RWPE2 (cell line): ENCODE measurements around the gene GREM2.

Source experiments
- ATAC-seq: fragments of 200-7000 bp; cut with Tn5 transposase; 3 replicates; pipeline ENCODE4 v1.9.1; 2021; ENCODE audit warnings: low read depth
- DNase-seq: peaks from one replicate; pipeline ENCODE4 v3.0.0-alpha.2; 2020; ENCODE audit warnings: low spot score
- H3K27ac ChIP-seq: fragments of 450-650 bp; 2 replicates; pipeline ENCODE4 v1.5.1; 2017; ENCODE audit warnings: mild to moderate bottlenecking; ENCODE audit not compliant: poor library complexity, severe bottlenecking
- H3K27me3 ChIP-seq: fragments of 250-450 bp; sonication (Bioruptor Pico); 2 replicates; pipeline ENCODE4 v1.5.1; 2021; ENCODE audit warnings: mild to moderate bottlenecking, moderate library complexity; ENCODE audit not compliant: insufficient read depth, poor library complexity, severe bottlenecking
- H3K36me3 ChIP-seq: fragments of 250-450 bp; sonication (Bioruptor Pico); 2 replicates; pipeline ENCODE4 v1.5.1; 2020; ENCODE audit warnings: low read depth, mild to moderate bottlenecking, moderate library complexity
- H3K4me1 ChIP-seq: fragments of 250-450 bp; sonication (Bioruptor Pico); 2 replicates; pipeline ENCODE4 v1.5.1; 2021; ENCODE audit warnings: mild to moderate bottlenecking, moderate library complexity; ENCODE audit not compliant: insufficient read depth, poor library complexity, severe bottlenecking
- H3K4me3 ChIP-seq: fragments of 250-450 bp; sonication (Bioruptor Pico); 2 replicates; pipeline ENCODE4 v1.5.1; 2021; ENCODE audit warnings: mild to moderate bottlenecking, moderate library complexity; ENCODE audit not compliant: severe bottlenecking
- H3K9me3 ChIP-seq: fragments of 250-450 bp; sonication (Bioruptor Pico); 2 replicates; pipeline ENCODE4 v1.5.1; 2021; ENCODE audit warnings: mild to moderate bottlenecking, moderate library complexity; ENCODE audit not compliant: severe bottlenecking
- CTCF ChIP-seq: fragments of 450-650 bp; IDR thresholded peaks from one replicate; pipeline ENCODE4 v1.5.1; 2017; ENCODE audit warnings: mild to moderate bottlenecking, moderate library complexity; ENCODE audit not compliant: poor library complexity, severe bottlenecking

GREM2 gene

DNA sequence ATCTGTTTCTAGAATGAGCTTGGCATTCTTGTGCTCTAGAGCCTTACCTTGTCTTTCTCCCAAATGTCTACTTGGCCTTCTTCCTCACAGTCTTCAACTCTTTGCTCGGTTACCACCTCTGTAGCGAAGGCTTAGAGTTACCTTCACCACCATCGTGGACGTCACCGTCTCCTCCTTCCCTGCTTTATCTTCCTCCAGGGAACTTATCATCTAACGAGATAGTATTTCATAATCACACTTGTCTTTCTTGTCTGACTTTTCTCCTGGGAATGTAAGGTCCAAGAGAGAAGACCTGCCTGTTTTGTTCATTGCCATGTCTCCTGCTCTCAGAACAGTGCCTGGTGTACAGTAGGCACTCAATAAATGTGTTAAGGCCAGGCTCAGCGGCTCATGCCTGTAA is 115.6 kb downstream of the GREM2 start:
- Histone ChIP-seq H3K36me3 (no peaks in the 10 kb centered on the region), H3K4me3 (no peak overlapping the region), H3K4me1 (no peaks in the 10 kb centered on the region), H3K9me3 (no peaks in the 10 kb centered on the region), H3K27me3 (no peaks in the 10 kb centered on the region), H3K27ac (no peak overlapping the region)
- ATAC-seq (no peak), DNase-seq (no peak)
- no peak for TF ChIP-seq CTCF

GRCh38 chr1:240495601-240496000 is 116.4 kb downstream of the GREM2 start:
- no peaks in the 10 kb centered on the region for H3K27me3 ChIP-seq
- ATAC-seq (no peak), DNase-seq (no peak)
- H3K4me1 ChIP-seq: no peaks in the 10 kb centered on the region
- no peak overlapping the region for H3K4me3 ChIP-seq
- H3K36me3 ChIP-seq: no peaks in the 10 kb centered on the region
- H3K9me3 ChIP-seq: no peaks in the 10 kb centered on the region
- TF ChIP-seq CTCF: no peak
- H3K27ac ChIP-seq: no peak overlapping the region

GRCh38 chr1:240492832-240493440 is 119.0 kb downstream of the GREM2 start:
- peak; percentile 43 for DNase-seq
- H3K36me3 ChIP-seq: no peaks in the 10 kb centered on the region
- no peaks in the 10 kb centered on the region for H3K4me1 ChIP-seq
- H3K9me3 ChIP-seq: no peaks in the 10 kb centered on the region
- H3K27ac ChIP-seq: no peak overlapping the region
- H3K27me3 ChIP-seq: no peaks in the 10 kb centered on the region
- peak; percentile 89 for ATAC-seq
- peak; percentile 47 for TF ChIP-seq CTCF
- peak overlapping the region; percentile 28 for H3K4me3 ChIP-seq

GRCh38 chr1:240491796-240492195 is 120.2 kb downstream of the GREM2 start:
- H3K36me3 ChIP-seq: no peaks in the 10 kb centered on the region
- no peak for ATAC-seq
- TF ChIP-seq CTCF: no peak
- no peak for DNase-seq
- H3K27ac ChIP-seq: no peak overlapping the region
- H3K9me3 ChIP-seq: no peaks in the 10 kb centered on the region
- H3K4me3 ChIP-seq: no peak overlapping the region
- H3K4me1 ChIP-seq: no peaks in the 10 kb centered on the region
- no peaks in the 10 kb centered on the region for H3K27me3 ChIP-seq

- TF ChIP-seq CTCF: no peak
- DNase-seq: no peak
- Histone ChIP-seq H3K9me3 (no peaks in the 10 kb centered on the region), H3K27ac (no peak overlapping the region), H3K36me3 (no peaks in the 10 kb centered on the region), H3K4me1 (no peaks in the 10 kb centered on the region), H3K4me3 (no peak overlapping the region), H3K27me3 (no peaks in the 10 kb centered on the region)
- no peak for ATAC-seq
These were observed 120.8 kb downstream of the GREM2 start for GRCh38 chr1:240491156-240491555.
